ENCODE results near the gene KLHL35. TPM values are rescaled to one million over a fixed set of nuclear protein-coding genes. Genes with fewer than 3 reads are reported as not detected.

KLHL35 gene
- total RNA-seq, 4 donors from 2014 or later = 0.97 to 5.1 (median 2.1) TPM

DNA sequence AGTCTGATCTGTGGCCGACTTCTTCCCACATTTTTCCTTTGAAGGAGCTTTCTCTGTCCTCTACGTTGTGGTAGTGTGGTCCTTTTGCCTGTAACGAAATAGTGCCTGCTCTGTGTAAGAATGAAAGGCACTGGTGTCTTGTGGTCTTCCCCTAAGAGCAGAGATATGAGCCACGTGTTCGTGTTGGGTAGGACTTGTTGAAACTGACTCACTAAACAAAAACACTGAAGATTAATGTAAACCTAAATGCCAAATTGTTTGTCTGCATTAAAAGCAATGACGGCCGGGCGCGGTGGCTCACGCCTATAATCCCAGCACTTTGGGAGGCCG, 43.8 kb downstream of the KLHL35 start:
- Histone ChIP-seq H3K27me3 (no peaks in the 10 kb centered on the region), H3K4me3 (no peak overlapping the region), H3K27ac (no peak overlapping the region), H3K36me3 (no peaks in the 10 kb centered on the region), H3K9me3 (no peaks in the 10 kb centered on the region), H3K4me1 (peaks cover 6% of the 10 kb centered on the region)
- no peak for DNase-seq (ENCODE audit: low spot score in 2 of 2)
- TF ChIP-seq EP300 (IDR thresholded peaks at IDR 0.05) (no peak), POLR2AphosphoS5 (IDR thresholded peaks at IDR 0.05) (no peak), POLR2A (IDR thresholded peaks at IDR 0.05) (no peak)
- TF ChIP-seq, protein P1, sequence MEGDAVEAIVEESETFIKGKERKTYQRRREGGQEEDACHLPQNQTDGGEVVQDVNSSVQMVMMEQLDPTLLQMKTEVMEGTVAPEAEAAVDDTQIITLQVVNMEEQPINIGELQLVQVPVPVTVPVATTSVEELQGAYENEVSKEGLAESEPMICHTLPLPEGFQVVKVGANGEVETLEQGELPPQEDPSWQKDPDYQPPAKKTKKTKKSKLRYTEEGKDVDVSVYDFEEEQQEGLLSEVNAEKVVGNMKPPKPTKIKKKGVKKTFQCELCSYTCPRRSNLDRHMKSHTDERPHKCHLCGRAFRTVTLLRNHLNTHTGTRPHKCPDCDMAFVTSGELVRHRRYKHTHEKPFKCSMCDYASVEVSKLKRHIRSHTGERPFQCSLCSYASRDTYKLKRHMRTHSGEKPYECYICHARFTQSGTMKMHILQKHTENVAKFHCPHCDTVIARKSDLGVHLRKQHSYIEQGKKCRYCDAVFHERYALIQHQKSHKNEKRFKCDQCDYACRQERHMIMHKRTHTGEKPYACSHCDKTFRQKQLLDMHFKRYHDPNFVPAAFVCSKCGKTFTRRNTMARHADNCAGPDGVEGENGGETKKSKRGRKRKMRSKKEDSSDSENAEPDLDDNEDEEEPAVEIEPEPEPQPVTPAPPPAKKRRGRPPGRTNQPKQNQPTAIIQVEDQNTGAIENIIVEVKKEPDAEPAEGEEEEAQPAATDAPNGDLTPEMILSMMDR (IDR thresholded peaks at IDR 0.05) = no peak
- 86% methylated on average over 11 of the region's 11 CpGs for WGBS

DNA sequence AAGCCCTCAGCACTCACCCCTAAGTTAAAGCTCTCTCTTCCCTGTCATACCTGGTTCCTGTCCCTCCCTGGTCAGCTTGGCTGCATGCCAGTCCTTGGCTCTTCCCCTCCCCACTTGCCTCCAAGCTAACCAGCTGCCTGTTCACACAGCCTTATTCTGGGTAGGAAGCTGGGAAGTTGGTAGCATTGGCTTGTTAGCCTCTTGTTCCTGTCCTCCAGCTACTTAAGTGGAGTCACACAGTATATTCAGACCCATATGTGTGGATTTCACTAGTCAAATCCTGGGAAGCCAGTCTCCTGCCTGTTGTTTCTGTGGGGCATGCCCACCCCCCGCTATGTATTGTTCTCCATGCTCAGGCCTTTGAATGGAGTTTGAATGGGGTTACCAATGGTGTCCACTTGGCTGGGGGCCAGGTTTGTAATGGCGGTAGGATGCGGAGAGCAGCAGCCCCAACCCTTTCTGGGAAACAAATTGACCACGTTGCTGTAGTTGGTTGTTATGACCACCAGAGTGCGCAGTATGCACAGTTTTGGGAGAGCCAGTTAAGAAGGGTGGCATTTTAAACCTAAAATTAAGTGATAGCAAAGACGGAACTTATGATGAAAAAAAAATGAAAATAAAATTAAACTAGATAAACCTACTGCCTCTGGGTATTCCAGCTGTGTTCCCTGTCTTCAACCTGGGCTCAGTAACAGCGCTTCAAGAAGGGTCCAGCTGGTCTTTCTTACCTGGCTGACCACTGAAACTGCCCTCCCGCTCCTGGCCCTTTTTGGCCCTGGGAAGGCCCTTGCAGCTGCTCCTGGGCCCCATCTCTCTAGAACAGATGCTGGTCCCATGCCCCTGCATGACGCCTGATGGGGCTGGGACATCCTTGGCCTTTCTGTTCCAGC, 44.4 kb downstream of the KLHL35 start:
- H3K27ac ChIP-seq = no peak overlapping the region
- peaks cover 6% of the 10 kb centered on the region for H3K4me1 ChIP-seq
- H3K27me3 ChIP-seq = no peaks in the 10 kb centered on the region
- WGBS = 23% methylated on average over 9 of the region's 9 CpGs
- no peaks in the 10 kb centered on the region for H3K9me3 ChIP-seq
- no peak overlapping the region for H3K4me3 ChIP-seq
- no peaks in the 10 kb centered on the region for H3K36me3 ChIP-seq
- TF ChIP-seq EP300 (IDR thresholded peaks at IDR 0.05) = no peak
- TF ChIP-seq, protein P1 (IDR thresholded peaks at IDR 0.05) = peak; percentile 61 to 77
- peak in 1 of 2 donors; percentile 84 for DNase-seq (ENCODE audit: low spot score in 2 of 2)

DNA sequence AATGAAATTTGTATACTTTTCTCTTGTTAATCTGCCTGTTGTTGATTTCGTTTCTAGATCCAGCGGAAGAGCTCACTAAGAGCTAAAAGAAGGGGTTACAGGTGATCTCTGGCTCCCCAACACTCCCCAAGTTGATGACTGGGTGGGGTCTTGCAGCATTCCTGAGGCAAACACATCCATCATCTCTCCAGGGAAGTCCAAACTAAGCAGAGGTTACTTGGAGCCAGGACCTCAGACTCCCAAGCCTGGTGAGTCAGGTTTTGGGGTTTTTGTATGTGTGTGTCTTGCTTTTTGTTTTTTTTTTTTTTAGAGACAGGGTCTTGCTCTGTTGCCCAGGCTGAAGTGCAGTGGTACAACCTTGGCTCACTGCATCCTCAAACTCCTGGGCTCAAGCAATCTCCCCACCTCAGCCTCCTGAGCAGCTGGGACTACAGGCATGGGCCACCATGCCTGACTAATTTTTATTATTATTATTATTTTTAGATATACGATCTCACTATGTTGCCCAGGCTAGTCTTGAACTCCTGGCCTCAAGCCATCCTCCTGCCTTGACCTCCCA, 45.2 kb downstream of the KLHL35 start:
- no peak overlapping the region for H3K27ac ChIP-seq
- no peak for DNase-seq (ENCODE audit: low spot score in 2 of 2)
- WGBS = 67% methylated on average over 3 of the region's 3 CpGs
- H3K4me1 ChIP-seq = peaks cover 9% of the 10 kb centered on the region
- H3K27me3 ChIP-seq = no peaks in the 10 kb centered on the region
- H3K4me3 ChIP-seq = no peak overlapping the region
- TF ChIP-seq EP300 (IDR thresholded peaks at IDR 0.05) (no peak), POLR2AphosphoS5 (IDR thresholded peaks at IDR 0.05) (no peak), POLR2A (IDR thresholded peaks at IDR 0.05) (no peak)
- TF ChIP-seq, protein P1 (IDR thresholded peaks at IDR 0.05) = no peak
- no peaks in the 10 kb centered on the region for H3K36me3 ChIP-seq
- no peaks in the 10 kb centered on the region for H3K9me3 ChIP-seq

DNA sequence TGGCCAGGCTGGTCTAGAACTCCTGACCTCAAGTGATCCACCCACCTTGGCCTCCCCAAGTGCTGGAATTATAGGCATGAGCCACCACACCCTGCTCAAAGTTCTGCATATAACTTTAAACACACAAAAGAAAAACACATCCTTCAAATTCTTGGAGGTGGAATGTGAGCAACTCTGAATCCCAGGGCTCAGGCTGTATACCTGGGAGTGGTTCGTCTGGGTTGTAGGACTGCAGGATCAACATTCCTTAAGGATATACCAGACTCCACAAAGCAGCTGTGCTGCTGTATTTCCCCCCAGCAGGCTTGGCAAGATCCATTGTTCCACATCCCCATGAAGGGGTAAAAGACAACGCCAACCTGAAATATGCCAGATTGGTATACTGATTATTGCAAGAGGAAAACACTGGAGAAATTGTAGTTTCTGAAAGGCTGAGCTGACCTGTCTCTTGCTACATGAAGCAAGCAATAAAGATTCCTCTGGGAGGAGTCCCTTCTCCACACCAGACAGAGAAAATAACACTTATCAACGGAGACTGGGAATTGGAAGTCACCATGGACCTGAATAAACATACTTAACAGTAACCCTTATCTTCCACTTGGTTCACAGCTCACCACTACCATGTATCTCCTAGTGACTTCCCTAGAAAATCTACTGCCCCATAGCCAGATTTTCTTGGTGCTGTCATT, 45.9 kb downstream of the KLHL35 start:
- TF ChIP-seq POLR2A (IDR thresholded peaks at IDR 0.05) (no peak), POLR2AphosphoS5 (IDR thresholded peaks at IDR 0.05) (no peak), EP300 (IDR thresholded peaks at IDR 0.05) (no peak)
- TF ChIP-seq, protein P1 (IDR thresholded peaks at IDR 0.05) = no peak
- H3K4me1 ChIP-seq = peaks cover 9% of the 10 kb centered on the region
- H3K27ac ChIP-seq = no peak overlapping the region
- no peak overlapping the region for H3K4me3 ChIP-seq
- DNase-seq (ENCODE audit: low spot score in 2 of 2) = no peak
- no peaks in the 10 kb centered on the region for H3K9me3 ChIP-seq
- 39% methylated on average over 3 of the region's 3 CpGs for WGBS
- H3K36me3 ChIP-seq = no peaks in the 10 kb centered on the region
- no peaks in the 10 kb centered on the region for H3K27me3 ChIP-seq
